Right renal cortex interstitium (tissue), 3 donors: ENCODE results near the gene PKMYT1. TPM values are rescaled to one million over a fixed set of nuclear protein-coding genes. Genes with fewer than 3 reads are reported as not detected.

Experiments
- polyA plus RNA-seq, 3 donors: library from polyadenylated mRNA; unstranded; fragments of 120-200 nt; gene quantifications; one replicate each; pipeline ENCODE4 v1.2.1, GENCODE V29; 2013; ENCODE audit not compliant: insufficient read length in 3 of 3

PKMYT1 gene
- polyA plus RNA-seq, 3 donors: 11.3 to 12.5 (median 11.4) TPM

Other genes with a start within 250 kb of the PKMYT1 start
- gene SRRM2, start 227.8 kb downstream of the PKMYT1 start, polyA plus RNA-seq: 100 to 1,000 TPM; 383 to 548 (median 392) TPM
- gene ELOB, start 203.2 kb downstream of the PKMYT1 start, polyA plus RNA-seq: 100 to 1,000 TPM; 199 to 241 (median 210) TPM
- under 1 TPM in 2 of 3 donors, not detected in 1; 0.33 to 0.61 TPM for gene PRSS33, start 192.9 kb downstream of the PKMYT1 start, polyA plus RNA-seq
- gene PRSS41, start 182.0 kb downstream of the PKMYT1 start, polyA plus RNA-seq: not detected
- gene PRSS21, start 163.2 kb downstream of the PKMYT1 start, polyA plus RNA-seq: under 1 TPM in 2 of 3 donors, not detected in 1; 0.19 to 0.43 TPM
- gene ZG16B, start 150.1 kb downstream of the PKMYT1 start, polyA plus RNA-seq: under 1 TPM; 0.31 to 0.60 (median 0.32) TPM
- 1 to 10 TPM; 6.8 to 7.4 (median 7.0) TPM for gene PRSS22, start 122.3 kb downstream of the PKMYT1 start, polyA plus RNA-seq
- gene FLYWCH2, start 97.2 kb downstream of the PKMYT1 start, polyA plus RNA-seq: 10 to 100 TPM; 18.8 to 20.7 (median 19.4) TPM
- gene FLYWCH1, start 68.5 kb downstream of the PKMYT1 start, polyA plus RNA-seq: 10 to 100 TPM; 13.1 to 16.3 (median 14.6) TPM
- gene KREMEN2, start 16.2 kb downstream of the PKMYT1 start, polyA plus RNA-seq: 1 to 10 TPM in 2 of 3 donors, under 1 TPM in 1; 1.00 to 1.4 (median 1.1) TPM
- 1 to 10 TPM; 7.5 to 8.5 (median 8.1) TPM for gene PAQR4, start 11.1 kb downstream of the PKMYT1 start, polyA plus RNA-seq
- 1 to 10 TPM; 2.0 to 2.8 (median 2.5) TPM for gene CLDN9, start 32.5 kb upstream of the PKMYT1 start, polyA plus RNA-seq
- gene CLDN6, start 37.7 kb upstream of the PKMYT1 start, polyA plus RNA-seq: 10 to 100 TPM; 25.8 to 38.1 (median 31.0) TPM
- gene TNFRSF12A, start 39.9 kb upstream of the PKMYT1 start, polyA plus RNA-seq: 10 to 100 TPM in 2 of 3 donors, 1 to 10 TPM in 1; 8.9 to 12.9 (median 11.9) TPM
- gene HCFC1R1, start 43.5 kb upstream of the PKMYT1 start, polyA plus RNA-seq: 10 to 100 TPM; 50.7 to 66.1 (median 57.1) TPM
- 10 to 100 TPM; 27.9 to 33.3 (median 29.9) TPM for gene THOC6, start 43.6 kb upstream of the PKMYT1 start, polyA plus RNA-seq
- 1 to 10 TPM; 1.1 to 2.2 (median 1.5) TPM for gene BICDL2, start 56.5 kb upstream of the PKMYT1 start, polyA plus RNA-seq
- under 1 TPM; 0.35 to 0.82 (median 0.79) TPM for gene MMP25, start 66.1 kb upstream of the PKMYT1 start, polyA plus RNA-seq
- gene IL32, start 85.2 kb upstream of the PKMYT1 start, polyA plus RNA-seq: 10 to 100 TPM; 28.0 to 36.8 (median 29.4) TPM
- under 1 TPM in 1 of 3 donors, not detected in 2; 0.11 TPM for gene ZSCAN10, start 118.8 kb upstream of the PKMYT1 start, polyA plus RNA-seq
- gene ZNF205, start 132.1 kb upstream of the PKMYT1 start, polyA plus RNA-seq: 10 to 100 TPM; 12.7 to 14.6 (median 13.8) TPM
- 1 to 10 TPM; 8.0 to 9.3 (median 9.3) TPM for gene ZNF213, start 154.6 kb upstream of the PKMYT1 start, polyA plus RNA-seq
- gene OR1F1, start 207.8 kb upstream of the PKMYT1 start, polyA plus RNA-seq: not detected